H1 (cell line): ENCODE results near the gene IFT27. TPM values are rescaled to one million over a fixed set of nuclear protein-coding genes. Genes with fewer than 3 reads are reported as not detected.

Source experiments
- CTCF ChIA-PET: fragments of 300-600 bp; sonication (Branson Sonifier 250); formaldehyde crosslinking; loops from one replicate; lab custom pipeline; 2021; ENCODE audit not compliant: partially characterized antibody; lab: Charles Lee
- POLR2A ChIA-PET: fragments of 300-600 bp; sonication (Branson Sonifier 250); formaldehyde crosslinking; loops from one replicate; lab custom pipeline; 2021; ENCODE audit warnings: inconsistent platforms; ENCODE audit not compliant: partially characterized antibody; lab: Charles Lee
- DNase-seq, 2 experiments: peaks; one replicate each; pipeline versions ENCODE4 v3.0.0 to v3.0.0-alpha.2; 2010 to 2022; ENCODE audit warnings: low spot score in 2 of 2, low read depth in 1 of 2, mixed read lengths in 1 of 2
- FAIRE-seq: peaks from 2 replicates; lab custom pipeline; 2011; peaks lifted over from hg19 to GRCh38; lab: Jason Lieb, UNC
- H2AFZ ChIP-seq: 2 replicates; pipeline ENCODE4 v1.8.1; 2012; ENCODE audit warnings: low read length, inconsistent platforms
- H2AK5ac ChIP-seq: 2 replicates; pipeline ENCODE4 v1.6.1; 2013; ENCODE audit warnings: low read depth, low read length
- H2BK120ac ChIP-seq: replicated peaks from 2 replicates; pipeline ENCODE3; 2013; ENCODE audit warnings: low read depth, low read length, inconsistent platforms
- H2BK12ac ChIP-seq: 2 replicates; pipeline ENCODE4 v1.6.1; 2013; ENCODE audit warnings: low read depth, low read length
- H2BK15ac ChIP-seq: 2 replicates; pipeline ENCODE4 v1.6.1; 2013; ENCODE audit warnings: low read length
- H2BK20ac ChIP-seq: 2 replicates; pipeline ENCODE4 v1.6.1; 2013; ENCODE audit warnings: low read length
- H2BK5ac ChIP-seq: 2 replicates; pipeline ENCODE4 v1.6.1; 2013; ENCODE audit warnings: low read depth, low read length
- H3K14ac ChIP-seq: 2 replicates; pipeline ENCODE4 v1.6.1; 2013; ENCODE audit warnings: inconsistent platforms; ENCODE audit not compliant: insufficient read length
- H3K18ac ChIP-seq: 2 replicates; pipeline ENCODE4 v1.6.1; 2013; ENCODE audit warnings: low read length; ENCODE audit errors: extremely low read depth
- H3K23ac ChIP-seq: 2 replicates; pipeline ENCODE4 v1.6.1; 2013; ENCODE audit warnings: inconsistent platforms; ENCODE audit not compliant: insufficient read length
- H3K23me2 ChIP-seq: 2 replicates; pipeline ENCODE4 v1.6.1; 2013; ENCODE audit warnings: low read depth, low read length
- H3K27ac ChIP-seq: 2 replicates; pipeline ENCODE4 v1.6.1; 2011; ENCODE audit warnings: low read depth, low read length, inconsistent platforms
- H3K27me3 ChIP-seq, 4 experiments: replicated peaks in 1 of 4; 1 replicate in 1 of 4; 2 replicates in 3 of 4; pipeline versions ENCODE4 v1.6.1 to v1.8.1; 2011 to 2013; ENCODE audit warnings: low read length in 3 of 4, mild to moderate bottlenecking in 3 of 4, inconsistent platforms in 2 of 4, mixed read lengths in 2 of 4, moderate library complexity in 1 of 4; ENCODE audit not compliant: control insufficient read depth in 3 of 4, insufficient read depth in 3 of 4; ENCODE audit errors: extremely low read depth in 1 of 4
- H3K36me3 ChIP-seq, 4 experiments: 2 replicates each; pipeline versions ENCODE4 v1.6.1 to v1.8.1; 2011 to 2013; ENCODE audit warnings: mild to moderate bottlenecking in 4 of 4, low read length in 3 of 4, moderate library complexity in 2 of 4, control low read depth in 1 of 4, inconsistent platforms in 1 of 4; ENCODE audit not compliant: insufficient read depth in 4 of 4, control insufficient read depth in 2 of 4
- H3K4ac ChIP-seq: replicated peaks from 2 replicates; pipeline ENCODE3; 2013; ENCODE audit warnings: low read length, low read depth, mixed read lengths, inconsistent platforms; ENCODE audit not compliant: insufficient read length
- H3K4me1 ChIP-seq, 4 experiments: replicated peaks in 1 of 4; 1 replicate in 1 of 4; 2 replicates in 3 of 4; pipeline versions ENCODE4 v1.6.1 to v1.8.1; 2011 to 2013; ENCODE audit warnings: low read length in 3 of 4, inconsistent platforms in 2 of 4, mixed read lengths in 1 of 4; ENCODE audit not compliant: insufficient read depth in 4 of 4, control insufficient read depth in 3 of 4
- H3K4me2 ChIP-seq, 2 experiments: 2 replicates each; pipeline versions ENCODE4 v1.6.1 to v1.8.1; 2011 to 2013; ENCODE audit warnings: low read depth in 2 of 2, low read length in 2 of 2, control low read depth in 1 of 2, inconsistent platforms in 1 of 2, mild to moderate bottlenecking in 1 of 2; ENCODE audit not compliant: insufficient read depth in 1 of 2
- H3K4me3 ChIP-seq, 4 experiments: fragments of 200-600, 300-600 bp in 1 of 4; sonication (generic), shearing (Covaris generic), sonication (Bioruptor Twin) in 1 of 4; 2 replicates each; pipeline versions ENCODE4 v1.5.1 to v1.8.1; 2011 to 2016; ENCODE audit warnings: low read length in 4 of 4, low read depth in 3 of 4, control low read depth in 2 of 4, inconsistent platforms in 2 of 4, mild to moderate bottlenecking in 2 of 4, mixed read lengths in 1 of 4, moderate library complexity in 1 of 4; ENCODE audit not compliant: insufficient read depth in 2 of 4; ENCODE audit errors: extremely low read depth in 1 of 4
- H3K56ac ChIP-seq: replicated peaks from 2 replicates; pipeline ENCODE3; 2013; ENCODE audit warnings: low read depth, mild to moderate bottlenecking, mixed read lengths, low read length, inconsistent platforms; ENCODE audit not compliant: insufficient read length
- H3K79me1 ChIP-seq: 2 replicates; pipeline ENCODE4 v1.6.1; 2013; ENCODE audit warnings: low read depth, low read length, control low read depth
- H3K79me2 ChIP-seq, 2 experiments: 2 replicates each; pipeline versions ENCODE4 v1.6.1 to v1.8.1; 2012 to 2013; ENCODE audit warnings: low read length in 2 of 2, mild to moderate bottlenecking in 2 of 2, inconsistent platforms in 1 of 2; ENCODE audit not compliant: insufficient read depth in 2 of 2, control insufficient read depth in 1 of 2
- H3K9ac ChIP-seq, 4 experiments: replicated peaks in 1 of 4; 1 replicate in 1 of 4; 2 replicates in 3 of 4; pipeline versions ENCODE4 v1.6.1 to v1.8.1; 2011 to 2013; ENCODE audit warnings: low read depth in 3 of 4, low read length in 3 of 4, control low read depth in 2 of 4, mild to moderate bottlenecking in 2 of 4, moderate library complexity in 2 of 4, inconsistent platforms in 1 of 4; ENCODE audit errors: extremely low read depth in 1 of 4
- H3K9me3 ChIP-seq, 2 experiments: 2 replicates each; pipeline versions ENCODE4 v1.6.1 to v1.8.1; 2012 to 2013; ENCODE audit warnings: mild to moderate bottlenecking in 2 of 2, moderate library complexity in 2 of 2, control low read depth in 1 of 2, inconsistent platforms in 1 of 2, low read depth in 1 of 2, low read length in 1 of 2, mixed read lengths in 1 of 2; ENCODE audit not compliant: insufficient read depth in 2 of 2
- H4K20me1 ChIP-seq, 2 experiments: replicated peaks in 1 of 2; 2 replicates each; pipeline versions ENCODE3 to v1.8.1; 2011 to 2013; ENCODE audit warnings: inconsistent platforms in 2 of 2, low read length in 2 of 2, mild to moderate bottlenecking in 1 of 2; ENCODE audit not compliant: insufficient read depth in 2 of 2, control insufficient read depth in 1 of 2
- H4K5ac ChIP-seq: 2 replicates; pipeline ENCODE4 v1.6.1; 2013; ENCODE audit warnings: low read length, low read depth, mixed read lengths, inconsistent platforms; ENCODE audit not compliant: insufficient read length
- H4K8ac ChIP-seq: 2 replicates; pipeline ENCODE4 v1.8.0; 2013; ENCODE audit warnings: mild to moderate bottlenecking, moderate library complexity, low read length, inconsistent platforms; ENCODE audit not compliant: insufficient read depth; ENCODE audit errors: extremely low read depth
- H4K91ac ChIP-seq: replicated peaks from 2 replicates; pipeline ENCODE3; 2013; ENCODE audit warnings: low read length, mixed read lengths, inconsistent platforms; ENCODE audit not compliant: insufficient read length
- CBX5 ChIP-seq: fragments of 300-800, 300-1000 bp; sonication (generic); IDR thresholded peaks from 2 replicates; pipeline ENCODE4 v1.7.1; 2016; ENCODE audit warnings: antibody characterized with exemption, low read length, low read depth
- CBX8 ChIP-seq: fragments of 300-800, 300-1000 bp; sonication (generic); IDR thresholded peaks from 2 replicates; pipeline ENCODE4 v1.7.1; 2016; ENCODE audit warnings: low read depth, low read length, borderline replicate concordance
- CHD1 ChIP-seq: IDR thresholded peaks from 2 replicates; pipeline ENCODE4 v1.6.1; 2012; ENCODE audit warnings: low read depth, low read length, improper control_type of control experiment
- CREB1 ChIP-seq: IDR thresholded peaks from 2 replicates; pipeline ENCODE4 v1.6.1; 2012; ENCODE audit warnings: inconsistent platforms
- GABPA ChIP-seq: IDR thresholded peaks from 2 replicates; pipeline ENCODE4 v1.6.1; 2011; ENCODE audit warnings: mild to moderate bottlenecking, low read length, moderate library complexity, borderline replicate concordance; ENCODE audit not compliant: insufficient read depth
- GTF2F1 ChIP-seq: IDR thresholded peaks from 2 replicates; pipeline ENCODE4 v1.6.1; 2012; ENCODE audit warnings: low read depth, low read length, improper control_type of control experiment, borderline replicate concordance
- HDAC2 ChIP-seq, 2 experiments: fragments of 300-600 bp in 1 of 2; sonication (generic) in 1 of 2; IDR thresholded peaks; 2 replicates each; pipeline ENCODE4 v1.6.1; 2011 to 2012; ENCODE audit warnings: low read depth in 2 of 2, low read length in 2 of 2, mild to moderate bottlenecking in 2 of 2, moderate library complexity in 2 of 2, borderline replicate concordance in 1 of 2, inconsistent platforms in 1 of 2
- POU5F1 ChIP-seq: IDR thresholded peaks from 2 replicates; pipeline ENCODE4 v1.6.1; 2011; ENCODE audit warnings: low read depth, mild to moderate bottlenecking, low read length, moderate library complexity
- TAF1 ChIP-seq: IDR thresholded peaks from 2 replicates; pipeline ENCODE4 v1.6.1; 2011; ENCODE audit warnings: mild to moderate bottlenecking, low read depth, low read length
- YY1 ChIP-seq: IDR thresholded peaks from 2 replicates; pipeline ENCODE4 v1.6.1; 2011; ENCODE audit warnings: low read depth, mild to moderate bottlenecking, low read length
- WGBS, 2 experiments: shearing (Covaris generic) in 1 of 2; methylation state at CpG; one replicate each; pipeline versions ENCODE4 v1.1.6 to v1.1.7; 2013 to 2015; ENCODE audit warnings: low lambda C conversion rate in 2 of 2, mixed read lengths in 2 of 2, inconsistent platforms in 1 of 2, low coverage in 1 of 2, missing lambda C conversion rate in 1 of 2; ENCODE audit not compliant: insufficient replicate concordance in 2 of 2, insufficient coverage in 1 of 2, insufficient read length in 1 of 2; ENCODE audit errors: extremely low coverage in 1 of 2, missing lambda C conversion rate in 1 of 2; 5-methylcytosine and 5-hydroxymethylcytosine counted together
- polyA plus RNA-seq, 7 experiments: library from polyadenylated mRNA; depleted of rRNA in 3 of 7; stranded (reverse) in 5 of 7; unstranded in 2 of 7; fragments of >200 nt in 5 of 7; fragments of 200-250 nt in 2 of 7; gene quantifications; 1 replicate in 5 of 7; 2 replicates in 1 of 7; 4 replicates in 1 of 7; pipeline versions ENCODE4 v1.2.1 to v1.2.3, GENCODE V29; 2011 to 2013; ENCODE audit warnings: missing spikeins in 2 of 7, mixed read lengths in 2 of 7
- total RNA-seq: library from RNA; stranded (reverse); fragmentation: NEBNext Ultra II Directional; extraction: Animal tissue kit (Norgen Biotek cat#: 25700); gene quantifications from 2 replicates; pipeline ENCODE4 v1.2.1, GENCODE V29; 2021

IFT27 gene
- total and polyA plus RNA-seq, 2 of the 8 experiments (the other 6 are each of a cell fraction or from before 2014, with no cell fraction given): 36.4 to 46.2 TPM

DNA sequence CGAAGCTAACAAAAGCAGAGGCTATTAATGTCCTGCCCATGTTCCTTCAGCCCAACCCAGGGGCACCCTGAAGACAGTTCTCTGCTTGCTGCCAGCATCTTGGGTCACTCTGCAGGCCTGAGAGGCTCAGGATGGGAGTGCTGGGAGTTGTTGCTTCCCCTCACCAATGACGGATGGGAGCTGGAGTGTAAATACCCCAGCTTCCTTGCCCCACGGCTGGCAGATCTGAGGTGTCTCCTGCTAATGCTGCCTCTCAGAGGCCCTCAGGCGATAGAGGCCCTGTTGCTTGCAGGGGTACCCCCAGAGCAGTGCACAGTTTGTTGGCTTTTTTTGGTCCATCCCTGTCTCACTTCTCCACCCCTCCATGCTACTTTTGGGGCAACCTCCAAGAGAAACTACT lies 32.9 kb downstream of the IFT27 start:
- H2BK120ac ChIP-seq: no peak overlapping the region
- H3K4me3 ChIP-seq: no peak overlapping the region
- no peaks in the 10 kb centered on the region for H3K36me3 ChIP-seq
- H3K27ac ChIP-seq: no peak overlapping the region
- no peak overlapping the region for H2BK5ac ChIP-seq
- H3K14ac ChIP-seq: no peak overlapping the region
- no peak overlapping the region for H2AK5ac ChIP-seq
- no peak overlapping the region for H3K4ac ChIP-seq
- no peak overlapping the region for H3K9ac ChIP-seq
- H2BK15ac ChIP-seq: no peak overlapping the region
- no peak overlapping the region for H4K91ac ChIP-seq
- ChIA-PET POLR2A (interaction anchor here (0.6 to 1.0 kb wide), 2 partner anchors 15 to 30 kb away, joined by 3 to 4 read pairs; no protein-coding TSS in a partner anchor), CTCF (interaction anchor here (0.7 to 7.3 kb wide), 5 partner anchors 14 to 113 kb away, joined by 3 to 60 read pairs (median 3); no protein-coding TSS in a partner anchor)
- 80% methylated on average over 4 of the region's 4 CpGs; no CpG with 5 or more reads in 1 of the 2 experiments for WGBS, 2 experiments
- no peak overlapping the region for H3K23ac ChIP-seq
- DNase-seq (no peak), FAIRE-seq (no peak)
- no peaks in the 10 kb centered on the region for H3K4me1 ChIP-seq
- H3K18ac ChIP-seq: no peak overlapping the region
- no peaks in the 10 kb centered on the region for H4K20me1 ChIP-seq
- H4K8ac ChIP-seq: no peak overlapping the region
- H3K9me3 ChIP-seq: 0 out of 4 replicates have a peak, but pooled peaks cover 0 to 2% of the 10 kb centered on the region in 2 experiments
- H3K23me2 ChIP-seq: no peaks in the 10 kb centered on the region
- H3K79me2 ChIP-seq: no peaks in the 10 kb centered on the region
- H4K5ac ChIP-seq: no peak overlapping the region
- H3K27me3 ChIP-seq: peaks cover 0 to 7% (median 0%) of the 10 kb centered on the region in 4 experiments; a peak in 1 of 7 replicates
- H2BK20ac ChIP-seq: no peak overlapping the region
- H2AFZ ChIP-seq: no peak overlapping the region
- H3K79me1 ChIP-seq: no peaks in the 10 kb centered on the region
- no peak overlapping the region for H3K4me2 ChIP-seq
- H2BK12ac ChIP-seq: no peak overlapping the region
- no peak for TF ChIP-seq CBX5
- TF ChIP-seq POU5F1: no peak
- TF ChIP-seq TAF1: no peak
- no peak for TF ChIP-seq HDAC2 (IDR thresholded peaks at IDR 0.05; ENCODE audit: borderline replicate concordance in 1 of 2, low read depth in 2 of 2, low read length in 2 of 2)
- TF ChIP-seq YY1: no peak
- no peak for TF ChIP-seq CREB1
- no peak for TF ChIP-seq CHD1
- TF ChIP-seq CBX8: no peak
- TF ChIP-seq GABPA: no peak
- no peak for TF ChIP-seq GTF2F1
- H3K56ac ChIP-seq: no peak overlapping the region
